T-helper 2 cell treated with Interferon-gamma antibody and Interleukin-4, amounts not matched to agents 100 ng/mL and 5 ng/mL, for 36 hours (primary cell): ENCODE data around the gene SLN. TPM values are rescaled to one million over a fixed set of nuclear protein-coding genes. Genes with fewer than 3 reads are reported as not detected.
"Not testable (repeated sequence)": the region's sequence is repeated elsewhere in the genome, so short reads cannot be mapped to it uniquely, and the experiment has no call there.

Experiments used
- intact Hi-C: fragments of 100-400 bp; cut with micrococcal nuclease; formaldehyde crosslinking; loops from one replicate; pipeline ENCODE4 v1.15.1; 2023
- total RNA-seq: library from RNA; stranded (reverse); gene quantifications from 2 replicates; pipeline ENCODE4 v1.2.3, GENCODE V29; 2022

Gene SLN
- not detected in 2 replicates for total RNA-seq

- intact Hi-C loops: no loop called here
Measured at GRCh38 chr11:107711861-107712755, at the start of gene SLN. Gene SLN (minus strand): TSS chr11:107712056.

- intact Hi-C loops: not testable (repeated sequence)
Measured at GRCh38 chr11:107758719-107759355, 47.0 kb upstream of the SLN start.

GRCh38 chr11:107757661-107758060 lies 45.8 kb upstream of the SLN start:
- intact Hi-C loops: no loop called here

- intact Hi-C loops: no loop called here
Measured at GRCh38 chr11:107756553-107756952, 44.7 kb upstream of the SLN start.

- intact Hi-C loops: no loop called here
Measured at GRCh38 chr11:107752949-107753822, 41.3 kb upstream of the SLN start.

GRCh38 chr11:107752508-107752907 lies 40.7 kb upstream of the SLN start:
- intact Hi-C loops: no loop called here

- intact Hi-C loops: no loop called here
Measured at GRCh38 chr11:107751082-107751481, 39.2 kb upstream of the SLN start.

- intact Hi-C loops: no loop called here
Measured at GRCh38 chr11:107750313-107750712, 38.5 kb upstream of the SLN start.

- intact Hi-C loops: no loop called here
Measured at GRCh38 chr11:107747622-107748021, 35.8 kb upstream of the SLN start.

GRCh38 chr11:107744736-107745135 lies 32.9 kb upstream of the SLN start:
- intact Hi-C loops: no loop called here

- intact Hi-C loops: no loop called here
Measured at GRCh38 chr11:107743191-107743590, 31.3 kb upstream of the SLN start.

GRCh38 chr11:107741044-107741823 lies 29.4 kb upstream of the SLN start:
- intact Hi-C loops: no loop called here

GRCh38 chr11:107740271-107740670 lies 28.4 kb upstream of the SLN start:
- intact Hi-C loops: no loop called here

GRCh38 chr11:107736546-107736945 lies 24.7 kb upstream of the SLN start:
- intact Hi-C loops: no loop called here

GRCh38 chr11:107733518-107733917 lies 21.7 kb upstream of the SLN start:
- intact Hi-C loops: no loop called here

- intact Hi-C loops: no loop called here
Measured at GRCh38 chr11:107732689-107733051, 20.8 kb upstream of the SLN start.

- intact Hi-C loops: no loop called here
Measured at GRCh38 chr11:107731941-107732688, 20.3 kb upstream of the SLN start.

- intact Hi-C loops: no loop called here
Measured at GRCh38 chr11:107722662-107723061, 10.8 kb upstream of the SLN start.

- intact Hi-C loops: no loop called here
Measured at GRCh38 chr11:107721207-107721606, 9.4 kb upstream of the SLN start.

- intact Hi-C loops: no loop called here
Measured at GRCh38 chr11:107720303-107720774, 8.5 kb upstream of the SLN start.
